ENCODE results near the gene ZFPM1. TPM values are rescaled to one million over a fixed set of nuclear protein-coding genes. Genes with fewer than 3 reads are reported as not detected.

The ZFPM1 gene
- polyA plus RNA-seq, 1 of the 3 experiments (the other 2 are of a cell fraction) = 1.2 TPM

DNA sequence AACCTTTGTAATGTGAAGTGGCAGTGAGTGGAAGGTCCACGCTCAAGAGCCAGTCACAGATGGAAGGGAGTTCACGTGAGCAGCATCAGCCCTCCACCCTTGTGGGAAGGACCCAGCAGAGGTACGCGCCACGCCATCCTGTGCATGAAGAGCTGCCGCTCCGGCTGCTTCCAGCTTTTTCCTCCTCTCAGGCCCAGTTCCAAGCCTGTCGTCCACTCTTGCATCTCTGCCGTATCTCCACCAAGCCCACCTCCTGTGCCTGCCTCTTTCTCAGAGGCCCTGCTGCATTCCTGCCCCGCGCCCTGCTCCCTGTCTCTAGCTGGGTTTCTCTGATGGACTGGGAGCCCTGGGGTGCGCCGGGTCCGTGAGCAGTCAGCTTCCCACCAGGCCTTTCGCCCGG, 127.3 kb downstream of the ZFPM1 start:
- H3K27ac ChIP-seq (ENCODE audit: low read depth in 2 of 2, low read length in 1 of 2) = no peak overlapping the region
- no peak overlapping the region for H2AFZ ChIP-seq (ENCODE audit: low read depth)
- H3K27me3 ChIP-seq (ENCODE audit: insufficient read depth) = no peaks in the 10 kb centered on the region
- WGBS (ENCODE audit: low lambda C conversion rate) = 97% methylated on average over 14 of the region's 16 CpGs
- TF ChIP-seq YY1 (IDR thresholded peaks at IDR 0.05; ENCODE audit: low read depth) (no peak), NFIC (IDR thresholded peaks at IDR 0.05; ENCODE audit: borderline replicate concordance) (no peak), FOXM1 (IDR thresholded peaks at IDR 0.05; ENCODE audit: low read depth) (no peak), USF2 (IDR thresholded peaks at IDR 0.05; ENCODE audit: borderline replicate concordance, low read depth, low read length) (no peak), RXRA (IDR thresholded peaks at IDR 0.05; ENCODE audit: borderline replicate concordance, low read depth) (no peak), TCF12 (IDR thresholded peaks at IDR 0.05) (no peak), TEAD4 (IDR thresholded peaks at IDR 0.05; ENCODE audit: borderline replicate concordance, insufficient read depth) (no peak), PBX3 (IDR thresholded peaks at IDR 0.05) (no peak), RFX5 (IDR thresholded peaks at IDR 0.05; ENCODE audit: low read length) (no peak), CHD2 (IDR thresholded peaks at IDR 0.05; ENCODE audit: low read length, partially characterized antibody) (no peak), POLR2AphosphoS5 (IDR thresholded peaks at IDR 0.05; ENCODE audit: low read depth, low read length) (no peak), RCOR1 (IDR thresholded peaks at IDR 0.05; ENCODE audit: low read length) (no peak)
- TF ChIP-seq, protein P1, sequence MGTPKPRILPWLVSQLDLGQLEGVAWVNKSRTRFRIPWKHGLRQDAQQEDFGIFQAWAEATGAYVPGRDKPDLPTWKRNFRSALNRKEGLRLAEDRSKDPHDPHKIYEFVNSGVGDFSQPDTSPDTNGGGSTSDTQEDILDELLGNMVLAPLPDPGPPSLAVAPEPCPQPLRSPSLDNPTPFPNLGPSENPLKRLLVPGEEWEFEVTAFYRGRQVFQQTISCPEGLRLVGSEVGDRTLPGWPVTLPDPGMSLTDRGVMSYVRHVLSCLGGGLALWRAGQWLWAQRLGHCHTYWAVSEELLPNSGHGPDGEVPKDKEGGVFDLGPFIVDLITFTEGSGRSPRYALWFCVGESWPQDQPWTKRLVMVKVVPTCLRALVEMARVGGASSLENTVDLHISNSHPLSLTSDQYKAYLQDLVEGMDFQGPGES (IDR thresholded peaks at IDR 0.05; ENCODE audit: low read depth, low read length) = no peak
- TF ChIP-seq, protein P2, sequence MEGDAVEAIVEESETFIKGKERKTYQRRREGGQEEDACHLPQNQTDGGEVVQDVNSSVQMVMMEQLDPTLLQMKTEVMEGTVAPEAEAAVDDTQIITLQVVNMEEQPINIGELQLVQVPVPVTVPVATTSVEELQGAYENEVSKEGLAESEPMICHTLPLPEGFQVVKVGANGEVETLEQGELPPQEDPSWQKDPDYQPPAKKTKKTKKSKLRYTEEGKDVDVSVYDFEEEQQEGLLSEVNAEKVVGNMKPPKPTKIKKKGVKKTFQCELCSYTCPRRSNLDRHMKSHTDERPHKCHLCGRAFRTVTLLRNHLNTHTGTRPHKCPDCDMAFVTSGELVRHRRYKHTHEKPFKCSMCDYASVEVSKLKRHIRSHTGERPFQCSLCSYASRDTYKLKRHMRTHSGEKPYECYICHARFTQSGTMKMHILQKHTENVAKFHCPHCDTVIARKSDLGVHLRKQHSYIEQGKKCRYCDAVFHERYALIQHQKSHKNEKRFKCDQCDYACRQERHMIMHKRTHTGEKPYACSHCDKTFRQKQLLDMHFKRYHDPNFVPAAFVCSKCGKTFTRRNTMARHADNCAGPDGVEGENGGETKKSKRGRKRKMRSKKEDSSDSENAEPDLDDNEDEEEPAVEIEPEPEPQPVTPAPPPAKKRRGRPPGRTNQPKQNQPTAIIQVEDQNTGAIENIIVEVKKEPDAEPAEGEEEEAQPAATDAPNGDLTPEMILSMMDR (IDR thresholded peaks at IDR 0.05) = no peak
- TF ChIP-seq, protein P3, sequence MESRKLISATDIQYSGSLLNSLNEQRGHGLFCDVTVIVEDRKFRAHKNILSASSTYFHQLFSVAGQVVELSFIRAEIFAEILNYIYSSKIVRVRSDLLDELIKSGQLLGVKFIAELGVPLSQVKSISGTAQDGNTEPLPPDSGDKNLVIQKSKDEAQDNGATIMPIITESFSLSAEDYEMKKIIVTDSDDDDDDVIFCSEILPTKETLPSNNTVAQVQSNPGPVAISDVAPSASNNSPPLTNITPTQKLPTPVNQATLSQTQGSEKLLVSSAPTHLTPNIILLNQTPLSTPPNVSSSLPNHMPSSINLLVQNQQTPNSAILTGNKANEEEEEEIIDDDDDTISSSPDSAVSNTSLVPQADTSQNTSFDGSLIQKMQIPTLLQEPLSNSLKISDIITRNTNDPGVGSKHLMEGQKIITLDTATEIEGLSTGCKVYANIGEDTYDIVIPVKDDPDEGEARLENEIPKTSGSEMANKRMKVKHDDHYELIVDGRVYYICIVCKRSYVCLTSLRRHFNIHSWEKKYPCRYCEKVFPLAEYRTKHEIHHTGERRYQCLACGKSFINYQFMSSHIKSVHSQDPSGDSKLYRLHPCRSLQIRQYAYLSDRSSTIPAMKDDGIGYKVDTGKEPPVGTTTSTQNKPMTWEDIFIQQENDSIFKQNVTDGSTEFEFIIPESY (IDR thresholded peaks at IDR 0.05; ENCODE audit: borderline replicate concordance, low read depth) = no peak
- TF ChIP-seq, protein P4, sequence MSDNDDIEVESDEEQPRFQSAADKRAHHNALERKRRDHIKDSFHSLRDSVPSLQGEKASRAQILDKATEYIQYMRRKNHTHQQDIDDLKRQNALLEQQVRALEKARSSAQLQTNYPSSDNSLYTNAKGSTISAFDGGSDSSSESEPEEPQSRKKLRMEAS (IDR thresholded peaks at IDR 0.05; ENCODE audit: low read depth) = no peak
- POLR2A ChIA-PET = no interaction called here
- no peak for DNase-seq
- no peak overlapping the region for H3K9ac ChIP-seq
- H3K4me3 ChIP-seq (ENCODE audit: low read depth in 2 of 2, low read length in 1 of 2) = no peak overlapping the region
- no peaks in the 10 kb centered on the region for H3K9me2 ChIP-seq
- no peaks in the 10 kb centered on the region for H3K4me1 ChIP-seq (ENCODE audit: control insufficient read depth in 1 of 2, insufficient read depth in 2 of 2, low read depth in 1 of 2, low read length in 1 of 2)
- peaks cover 71% of the 10 kb centered on the region for H4K20me1 ChIP-seq (ENCODE audit: insufficient read depth)
- peaks cover 92% of the 10 kb centered on the region for H3K79me2 ChIP-seq (ENCODE audit: insufficient read depth)
- H3K36me3 ChIP-seq (replicated peaks in 1 of 2; ENCODE audit: control insufficient read depth in 1 of 2, insufficient read depth in 2 of 2, low read length in 1 of 2) = peaks cover 20 to 50% of the 10 kb centered on the region in 2 experiments
- H3K4me2 ChIP-seq = no peak overlapping the region
- CTCF ChIA-PET = interaction anchor here (1.9 kb wide), 1 partner anchor 10 kb away, joined by 6 read pairs; the partner anchor contains the start of gene ZC3H18
- no peaks in the 10 kb centered on the region for H3K9me3 ChIP-seq
- H3F3A ChIP-seq (replicated peaks; ENCODE audit: insufficient read depth) = no peaks in the 10 kb centered on the region

All from SK-N-SH (cell line).